Kidney (tissue), 14 donors: Measurements from ENCODE around the gene ANKFY1. TPM values are rescaled to one million over a fixed set of nuclear protein-coding genes. Genes with fewer than 3 reads are reported as not detected.

Experiments
- DNase-seq, 5 donors: peaks; one replicate each; pipeline ENCODE4 v3.0.0-alpha.2; 2013 to 2020
- FAIRE-seq: peaks from 2 replicates; lab custom pipeline; 2012; peaks lifted over from hg19 to GRCh38; lab: Jason Lieb, UNC
- H3K27ac ChIP-seq, 2 donors: one replicate each; pipeline ENCODE4 v1.7.0; 2013; ENCODE audit warnings: low read depth in 2 of 2, low read length in 2 of 2, inconsistent platforms in 1 of 2
- H3K27me3 ChIP-seq: one replicate; pipeline ENCODE4 v1.7.1; 2013; ENCODE audit warnings: low read length, inconsistent platforms; ENCODE audit not compliant: control insufficient read depth, insufficient read depth
- H3K36me3 ChIP-seq, 3 donors: one replicate each; pipeline versions ENCODE4 v1.7.0 to v1.7.1; 2013; ENCODE audit warnings: low read length in 3 of 3, control low read depth in 1 of 3, inconsistent platforms in 1 of 3; ENCODE audit not compliant: insufficient read depth in 3 of 3, control insufficient read depth in 2 of 3
- H3K4me1 ChIP-seq, 3 donors: one replicate each; pipeline versions ENCODE4 v1.7.0 to v1.7.1; 2013; ENCODE audit warnings: low read length in 3 of 3, inconsistent platforms in 1 of 3, low read depth in 1 of 3; ENCODE audit not compliant: control insufficient read depth in 2 of 3, insufficient read depth in 2 of 3
- H3K4me3 ChIP-seq, 3 donors: one replicate each; pipeline versions ENCODE4 v1.7.0 to v1.8.1; 2013; ENCODE audit warnings: low read length in 3 of 3, control low read depth in 1 of 3, inconsistent platforms in 1 of 3
- H3K9ac ChIP-seq, 3 donors: one replicate each; pipeline versions ENCODE4 v1.7.0 to v1.7.1; 2013; ENCODE audit warnings: low read length in 3 of 3, control low read depth in 1 of 3, inconsistent platforms in 1 of 3
- H3K9me3 ChIP-seq, 3 donors: one replicate each; pipeline versions ENCODE4 v1.7.0 to v1.7.1; 2013; ENCODE audit warnings: low read length in 3 of 3, control low read depth in 1 of 3, inconsistent platforms in 1 of 3; ENCODE audit not compliant: control insufficient read depth in 2 of 3, insufficient read depth in 1 of 3
- CTCF ChIP-seq: IDR thresholded peaks from 3 replicates; pipeline ENCODE4 v1.5.1; 2012; ENCODE audit warnings: mild to moderate bottlenecking, moderate library complexity, borderline replicate concordance; ENCODE audit not compliant: insufficient read depth; ENCODE audit errors: extremely low read depth
- intact Hi-C: fragments of 100-400 bp; cut with DNase I; formaldehyde crosslinking; loops from one replicate; pipeline ENCODE4 v1.11.1; 2022
- polyA plus RNA-seq: library from polyadenylated mRNA; stranded (reverse); fragments of 350-450 nt; fragmentation: Illumina TruSeq; extraction: RNeasy Lipid Tissue Mini Kit (QIAGEN cat#74804); gene quantifications from one replicate; pipeline ENCODE4 v1.2.3, GENCODE V29; 2014; ENCODE audit warnings: low read depth, low replicate concordance; ENCODE audit not compliant: insufficient read depth
- total RNA-seq: library from RNA; stranded (reverse); fragmentation: NEBNext Ultra II Directional; extraction: Animal tissue kit (Norgen Biotek cat#: 25700); gene quantifications from one replicate; pipeline ENCODE4 v1.2.1, GENCODE V29; 2021
- donor health status: control.
- donor health status: control.
- donor health status: control.
- donor health status: control.
- donor health status: control.
- donor health status: DM: yes; HTN: yes; CAD: no.
- donor health status: Normal renal cell carcinoma (clear cell type).

Gene ANKFY1
- total and polyA plus RNA-seq, 2 donors from 2014 or later = 10.9 to 61.7 TPM

DNA sequence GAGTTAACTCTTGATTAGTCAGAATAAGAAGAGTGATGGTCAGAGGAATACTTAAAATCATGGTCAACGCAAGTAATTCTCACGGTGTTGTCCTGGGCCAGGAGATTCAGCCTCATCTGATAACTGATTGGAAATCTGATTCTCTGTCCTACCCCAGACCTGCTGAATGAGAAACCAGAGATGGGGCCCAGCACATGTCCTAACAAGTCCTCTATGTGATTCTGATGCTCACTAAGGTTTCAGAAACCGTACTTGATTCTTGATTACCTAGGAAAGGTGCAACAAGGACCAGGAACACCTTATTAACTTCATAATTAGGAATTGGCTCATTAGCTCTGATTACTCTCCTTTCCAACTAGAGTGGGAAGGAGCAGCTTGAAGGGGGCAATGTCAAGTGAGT, 44.5 kb downstream of the ANKFY1 start:
- no peak for DNase-seq
- no peak for FAIRE-seq
- no peaks in the 10 kb centered on the region for H3K27me3 ChIP-seq
- H3K9ac ChIP-seq = no peak overlapping the region
- no peak overlapping the region for H3K4me3 ChIP-seq
- no peaks in the 10 kb centered on the region for H3K4me1 ChIP-seq
- no peak for TF ChIP-seq CTCF
- H3K36me3 ChIP-seq = peaks cover 2 to 14% (median 4%) of the 10 kb centered on the region in 3 donors
- H3K9me3 ChIP-seq = no peaks in the 10 kb centered on the region
- intact Hi-C loops = no loop called here
- no peak overlapping the region for H3K27ac ChIP-seq

DNA sequence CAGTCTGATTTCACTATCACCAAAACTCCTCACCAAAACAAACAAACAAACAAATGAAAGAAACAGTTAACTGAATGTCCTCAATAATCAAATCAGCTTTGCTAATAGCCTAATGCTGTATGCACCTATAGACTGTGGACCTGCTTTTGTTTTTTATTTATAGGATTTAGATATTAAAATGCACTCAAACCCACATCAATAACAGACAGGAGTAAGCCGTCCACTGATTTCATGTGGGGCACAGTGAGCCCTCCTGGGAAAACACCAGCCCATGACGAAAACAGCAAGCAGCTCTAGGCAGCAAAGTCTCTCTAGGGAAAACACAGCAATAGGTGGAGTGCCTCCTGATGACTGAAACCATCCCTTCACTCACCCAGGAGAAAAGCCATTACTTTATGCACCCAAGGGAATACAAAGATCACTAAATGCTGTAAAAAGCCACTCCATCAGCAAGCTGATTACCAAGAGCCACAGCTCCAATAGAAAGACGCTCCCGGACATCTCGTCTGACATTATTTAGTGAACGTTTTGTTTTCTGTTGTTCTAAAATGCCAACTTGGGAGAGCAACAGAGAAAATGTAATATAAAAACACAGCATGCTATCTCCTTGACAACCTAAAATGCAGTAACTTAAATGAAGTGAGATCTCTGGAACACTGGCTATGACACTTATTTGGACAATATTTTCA, 47.8 kb downstream of the ANKFY1 start:
- DNase-seq = no peak
- no peaks in the 10 kb centered on the region for H3K4me1 ChIP-seq
- no peak for FAIRE-seq
- intact Hi-C loops = no loop called here
- no peak overlapping the region for H3K9ac ChIP-seq
- H3K36me3 ChIP-seq = peaks cover 0 to 2% (median 0%) of the 10 kb centered on the region in 3 donors
- no peak overlapping the region for H3K4me3 ChIP-seq
- H3K27ac ChIP-seq = no peak overlapping the region
- TF ChIP-seq CTCF = no peak
- no peaks in the 10 kb centered on the region for H3K27me3 ChIP-seq
- no peaks in the 10 kb centered on the region for H3K9me3 ChIP-seq

- TF ChIP-seq CTCF = no peak
- FAIRE-seq = no peak
- H3K9me3 ChIP-seq = no peaks in the 10 kb centered on the region
- peaks cover 0 to 6% (median 5%) of the 10 kb centered on the region in 3 donors for H3K36me3 ChIP-seq
- no peak overlapping the region for H3K9ac ChIP-seq
- intact Hi-C loops = loop anchor here (5.0 kb wide), 1 partner anchor 198 kb away; no protein-coding TSS in a partner anchor
- no peaks in the 10 kb centered on the region for H3K27me3 ChIP-seq
- H3K27ac ChIP-seq = no peak overlapping the region
- no peaks in the 10 kb centered on the region for H3K4me1 ChIP-seq
- no peak overlapping the region for H3K4me3 ChIP-seq
- no peak for DNase-seq
Observed at GRCh38 chr17:4214157-4214556, 49.6 kb downstream of the ANKFY1 start.
